ENCODE results near the gene C10orf90. TPM values are rescaled to one million over a fixed set of nuclear protein-coding genes. Genes with fewer than 3 reads are reported as not detected.

Gene C10orf90
- total and polyA plus RNA-seq, 3 donors from 2014 or later: 4.3 to 17.6 (median 10.3) TPM

DNA sequence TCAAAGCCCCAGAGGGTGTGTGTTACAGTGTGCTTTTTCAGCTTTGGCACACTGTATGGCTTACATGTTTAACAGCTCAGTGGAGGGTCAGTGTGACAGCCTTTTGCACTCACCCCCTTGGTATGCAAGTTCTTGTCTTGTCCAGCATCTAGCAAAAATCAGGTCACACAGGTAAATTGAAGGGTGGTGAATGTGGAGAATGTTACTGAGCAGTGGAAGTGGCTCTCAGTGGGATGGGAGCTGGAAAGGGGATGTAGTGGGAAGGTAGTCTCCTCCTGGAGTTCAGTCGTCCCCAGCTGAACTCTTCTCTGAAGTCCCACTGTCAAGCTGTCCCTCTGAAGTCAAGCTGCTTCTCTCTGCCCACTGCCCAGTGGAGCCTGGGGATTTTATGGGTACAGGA is 21.0 kb upstream of the C10orf90 start:
- Histone ChIP-seq H3K4me1 (no peaks in the 10 kb centered on the region), H3K27me3 (no peaks in the 10 kb centered on the region), H3K4me3 (no peak overlapping the region), H3K27ac (no peak overlapping the region), H3K36me3 (ENCODE audit: low read depth, missing control alignments) (no peaks in the 10 kb centered on the region), H3K9me3 (no peaks in the 10 kb centered on the region)
- no peak for DNase-seq
- intact Hi-C loops (cut with DNase I; ENCODE audit: low total_unique reads): no loop called here
- TF ChIP-seq, protein P1, sequence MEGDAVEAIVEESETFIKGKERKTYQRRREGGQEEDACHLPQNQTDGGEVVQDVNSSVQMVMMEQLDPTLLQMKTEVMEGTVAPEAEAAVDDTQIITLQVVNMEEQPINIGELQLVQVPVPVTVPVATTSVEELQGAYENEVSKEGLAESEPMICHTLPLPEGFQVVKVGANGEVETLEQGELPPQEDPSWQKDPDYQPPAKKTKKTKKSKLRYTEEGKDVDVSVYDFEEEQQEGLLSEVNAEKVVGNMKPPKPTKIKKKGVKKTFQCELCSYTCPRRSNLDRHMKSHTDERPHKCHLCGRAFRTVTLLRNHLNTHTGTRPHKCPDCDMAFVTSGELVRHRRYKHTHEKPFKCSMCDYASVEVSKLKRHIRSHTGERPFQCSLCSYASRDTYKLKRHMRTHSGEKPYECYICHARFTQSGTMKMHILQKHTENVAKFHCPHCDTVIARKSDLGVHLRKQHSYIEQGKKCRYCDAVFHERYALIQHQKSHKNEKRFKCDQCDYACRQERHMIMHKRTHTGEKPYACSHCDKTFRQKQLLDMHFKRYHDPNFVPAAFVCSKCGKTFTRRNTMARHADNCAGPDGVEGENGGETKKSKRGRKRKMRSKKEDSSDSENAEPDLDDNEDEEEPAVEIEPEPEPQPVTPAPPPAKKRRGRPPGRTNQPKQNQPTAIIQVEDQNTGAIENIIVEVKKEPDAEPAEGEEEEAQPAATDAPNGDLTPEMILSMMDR (IDR thresholded peaks at IDR 0.05): no peak
- TF ChIP-seq POLR2A (IDR thresholded peaks at IDR 0.05): no peak
- 17 to 86% methylated on average over 1 of the region's 1 CpG for WGBS, 2 donors

- intact Hi-C loops (cut with DNase I; ENCODE audit: low total_unique reads): no loop called here
- Histone ChIP-seq H3K4me3 (no peak overlapping the region), H3K27me3 (no peaks in the 10 kb centered on the region), H3K4me1 (no peaks in the 10 kb centered on the region), H3K9me3 (no peaks in the 10 kb centered on the region), H3K36me3 (ENCODE audit: low read depth, missing control alignments) (no peaks in the 10 kb centered on the region), H3K27ac (no peak overlapping the region)
- WGBS, 2 donors: 65 to 81% methylated on average over 2 of the region's 2 CpGs
- TF ChIP-seq POLR2A (IDR thresholded peaks at IDR 0.05): no peak
- TF ChIP-seq, protein P1 (IDR thresholded peaks at IDR 0.05): no peak
- DNase-seq: no peak
Observed at GRCh38 chr10:126690534-126690933, 20.0 kb upstream of the C10orf90 start.

GRCh38 chr10:126689461-126689994 is 19.0 kb upstream of the C10orf90 start:
- no peak for DNase-seq
- intact Hi-C loops (cut with DNase I; ENCODE audit: low total_unique reads): no loop called here
- H3K36me3 ChIP-seq (ENCODE audit: low read depth, missing control alignments): no peaks in the 10 kb centered on the region
- H3K27me3 ChIP-seq: no peaks in the 10 kb centered on the region
- 91% methylated on average over 4 of the region's 4 CpGs; no CpG with 5 or more reads in 1 of the 2 donors for WGBS, 2 donors
- no peak for TF ChIP-seq POLR2A (IDR thresholded peaks at IDR 0.05)
- TF ChIP-seq, protein P1 (IDR thresholded peaks at IDR 0.05): no peak
- no peak overlapping the region for H3K4me3 ChIP-seq
- no peaks in the 10 kb centered on the region for H3K4me1 ChIP-seq
- H3K27ac ChIP-seq: no peak overlapping the region
- no peaks in the 10 kb centered on the region for H3K9me3 ChIP-seq

DNA sequence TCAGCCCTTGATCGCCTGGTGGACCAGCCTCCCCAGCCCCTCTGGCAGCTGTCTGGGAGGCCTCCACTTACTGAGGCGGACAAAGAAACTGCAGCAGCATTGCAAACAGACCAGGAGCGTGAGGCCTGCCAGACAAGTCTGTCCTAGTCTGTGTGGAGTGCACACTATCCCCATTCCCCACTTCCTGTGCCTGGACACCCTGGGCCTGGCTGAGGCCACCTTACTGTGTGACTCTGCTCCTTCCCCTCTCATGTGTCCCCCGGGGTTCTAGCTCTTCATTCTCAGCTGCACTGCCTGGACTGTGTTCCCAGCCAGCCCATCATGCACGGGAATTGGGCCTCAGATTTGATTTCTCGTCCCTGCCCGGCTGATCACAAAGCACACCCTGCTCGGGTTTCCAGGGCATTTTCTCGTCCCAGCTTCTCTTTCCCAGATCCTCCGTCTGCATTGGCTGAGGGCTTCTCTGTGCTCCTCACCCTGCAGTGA is 16.7 kb upstream of the C10orf90 start:
- no peak overlapping the region for H3K4me3 ChIP-seq
- no peaks in the 10 kb centered on the region for H3K4me1 ChIP-seq
- no peaks in the 10 kb centered on the region for H3K36me3 ChIP-seq (ENCODE audit: low read depth, missing control alignments)
- intact Hi-C loops (cut with DNase I; ENCODE audit: low total_unique reads): no loop called here
- TF ChIP-seq, protein P1 (IDR thresholded peaks at IDR 0.05): no peak
- TF ChIP-seq POLR2A (IDR thresholded peaks at IDR 0.05): no peak
- H3K9me3 ChIP-seq: no peaks in the 10 kb centered on the region
- H3K27ac ChIP-seq: no peak overlapping the region
- no peak for DNase-seq
- no peaks in the 10 kb centered on the region for H3K27me3 ChIP-seq
- 29 to 37% methylated on average over 8 to 10 of the region's 10 CpGs for WGBS, 2 donors

DNA sequence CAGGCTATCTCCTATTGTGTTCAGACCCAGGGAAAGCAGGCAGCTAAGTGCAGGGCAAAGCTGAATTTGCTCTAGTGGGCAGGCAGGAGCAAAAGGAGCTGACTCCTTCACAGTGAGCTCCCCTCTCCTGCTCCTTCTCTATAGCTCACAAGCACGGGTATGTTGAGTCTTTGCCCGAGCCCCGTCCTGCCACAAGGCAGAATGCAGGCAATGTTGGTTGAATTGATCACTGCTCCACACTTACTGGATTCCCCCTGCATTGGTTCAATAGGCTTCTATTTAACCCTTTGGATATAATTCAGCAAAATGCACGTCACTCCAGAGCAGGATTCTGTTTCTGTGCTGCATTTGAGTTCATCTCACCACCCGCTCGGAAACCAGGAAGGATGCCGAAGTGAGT is 16.2 kb upstream of the C10orf90 start:
- no peak for DNase-seq
- Histone ChIP-seq H3K9me3 (no peaks in the 10 kb centered on the region), H3K36me3 (ENCODE audit: low read depth, missing control alignments) (no peaks in the 10 kb centered on the region), H3K27ac (no peak overlapping the region), H3K4me3 (no peak overlapping the region), H3K27me3 (no peaks in the 10 kb centered on the region), H3K4me1 (no peaks in the 10 kb centered on the region)
- TF ChIP-seq, protein P1 (IDR thresholded peaks at IDR 0.05): no peak
- TF ChIP-seq POLR2A (IDR thresholded peaks at IDR 0.05): no peak
- WGBS, 2 donors: 81 to 82% methylated on average over 3 to 7 of the region's 7 CpGs
- intact Hi-C loops (cut with DNase I; ENCODE audit: low total_unique reads): no loop called here

Measured in testis (tissue), 3 donors.